ENCODE measurements around the gene LZTFL1.

LZTFL1 gene

DNA sequence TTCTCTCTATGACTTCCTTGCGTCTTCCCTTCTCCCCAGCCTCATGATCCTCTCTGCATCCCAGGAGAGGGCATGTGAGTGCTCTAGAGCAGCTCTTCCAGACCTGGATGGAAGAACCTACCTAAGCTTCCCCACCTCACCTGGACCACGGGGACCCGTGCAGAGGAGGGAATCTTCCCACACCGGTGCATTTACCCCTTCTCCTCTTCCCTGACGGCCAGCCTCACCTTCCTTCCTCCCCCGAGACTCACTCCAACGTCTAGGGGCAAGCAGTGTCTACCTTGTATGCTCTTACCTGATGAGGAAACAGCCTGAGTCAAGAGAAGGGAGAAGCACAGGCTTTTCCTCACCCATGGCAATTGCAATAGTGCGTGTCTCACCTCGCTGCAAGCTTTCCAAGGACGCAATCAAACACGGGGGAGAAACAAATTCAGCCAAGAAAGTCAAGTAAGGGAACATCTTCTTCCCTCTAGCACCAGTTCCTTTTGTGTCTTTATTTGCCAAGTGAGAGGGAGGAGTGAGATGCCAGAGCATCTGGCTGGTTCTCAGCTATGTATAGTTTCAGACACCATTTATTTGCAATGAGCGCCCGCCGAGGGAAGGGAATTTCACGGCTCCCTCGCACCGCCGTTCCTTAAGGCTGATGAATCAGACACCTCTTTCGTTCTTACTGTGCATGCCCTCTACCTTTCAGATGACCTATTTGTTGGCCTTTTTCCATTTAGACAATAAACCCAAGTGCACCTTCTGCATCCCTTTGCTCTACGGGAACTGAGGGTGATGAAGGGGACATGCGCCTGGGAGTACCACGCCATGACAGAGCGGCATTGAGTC lies 42.7 kb upstream of the LZTFL1 start:
- TF ChIP-seq ZFX (IDR thresholded peaks at IDR 0.05; ENCODE audit: borderline replicate concordance) (no peak), CTCF (IDR thresholded peaks at IDR 0.05) (no peak)

DNA sequence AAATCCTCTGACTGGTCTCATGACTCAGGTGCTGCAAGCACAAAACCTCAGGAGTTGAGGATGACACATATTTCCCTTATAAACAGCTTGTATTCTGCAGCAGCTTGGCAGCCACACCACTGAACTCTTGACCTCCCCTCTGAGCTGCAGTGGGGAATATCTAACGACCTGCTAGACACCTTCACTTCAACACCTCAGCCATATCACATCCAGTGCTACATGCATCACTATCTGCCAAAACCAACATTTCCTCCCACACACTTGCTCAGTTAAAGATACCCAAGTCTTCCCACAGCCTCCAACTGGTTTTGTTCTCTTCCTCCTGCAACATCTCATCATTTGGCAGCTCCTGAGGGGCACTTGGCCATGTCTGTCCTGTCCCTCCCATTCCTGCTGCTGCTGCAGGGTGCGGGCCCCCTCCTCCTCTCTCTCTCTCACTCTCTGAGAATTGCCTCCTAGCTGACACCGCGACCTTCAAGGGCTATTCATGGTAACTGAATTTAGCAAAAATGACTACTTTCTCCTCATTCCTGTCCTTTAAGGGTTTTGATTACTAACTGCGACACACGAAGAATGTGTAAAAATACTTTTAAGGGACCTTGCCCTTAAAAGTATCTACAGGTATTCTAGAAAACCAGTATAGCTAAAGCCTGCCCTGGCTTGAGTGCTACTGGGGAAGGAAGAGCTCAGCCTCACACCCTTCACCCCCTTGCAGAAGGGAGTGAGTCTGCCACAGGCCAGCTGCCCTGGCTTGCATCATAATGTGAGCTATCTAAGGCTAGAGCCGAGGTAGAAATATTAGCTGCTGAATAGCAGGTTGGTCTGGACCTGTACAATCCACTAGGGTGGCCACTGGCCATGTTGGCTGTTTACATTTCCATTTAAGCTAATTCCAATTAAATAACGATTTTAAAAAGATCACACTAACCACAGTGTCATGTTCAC lies 39.4 kb upstream of the LZTFL1 start:
- H3K27ac ChIP-seq: no peak overlapping the region
- no peak for TF ChIP-seq CTCF (IDR thresholded peaks at IDR 0.05)
- no peak for TF ChIP-seq ZFX (IDR thresholded peaks at IDR 0.05; ENCODE audit: borderline replicate concordance)

More for the DNA sequence above, 42.7 kb upstream of the LZTFL1 start:
- no peak overlapping the region for H3K27ac ChIP-seq

DNA sequence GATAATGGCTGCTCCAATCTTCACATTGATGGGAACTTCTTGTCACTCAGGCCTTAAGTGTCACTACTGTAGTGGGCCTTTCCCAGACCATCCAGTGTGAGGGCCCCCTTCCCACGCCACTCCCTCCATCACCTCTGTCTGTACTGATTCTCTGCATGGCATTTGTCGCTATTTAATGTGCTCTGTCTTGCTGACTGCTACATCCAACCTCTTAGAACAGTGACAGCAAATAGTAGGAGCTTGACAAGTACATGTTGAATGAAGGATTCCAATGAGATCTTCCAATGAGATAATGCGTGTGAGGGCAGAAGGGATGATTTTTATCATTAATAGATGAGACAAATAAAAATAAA lies 38.8 kb upstream of the LZTFL1 start:
- no peak for TF ChIP-seq CTCF (IDR thresholded peaks at IDR 0.05)
- TF ChIP-seq ZFX (IDR thresholded peaks at IDR 0.05; ENCODE audit: borderline replicate concordance): no peak
- H3K27ac ChIP-seq: no peak overlapping the region

GRCh38 chr3:45878124-45878523 lies 36.2 kb upstream of the LZTFL1 start:
- TF ChIP-seq ZFX (IDR thresholded peaks at IDR 0.05; ENCODE audit: borderline replicate concordance) (no peak), CTCF (IDR thresholded peaks at IDR 0.05) (no peak)
- no peak overlapping the region for H3K27ac ChIP-seq

DNA sequence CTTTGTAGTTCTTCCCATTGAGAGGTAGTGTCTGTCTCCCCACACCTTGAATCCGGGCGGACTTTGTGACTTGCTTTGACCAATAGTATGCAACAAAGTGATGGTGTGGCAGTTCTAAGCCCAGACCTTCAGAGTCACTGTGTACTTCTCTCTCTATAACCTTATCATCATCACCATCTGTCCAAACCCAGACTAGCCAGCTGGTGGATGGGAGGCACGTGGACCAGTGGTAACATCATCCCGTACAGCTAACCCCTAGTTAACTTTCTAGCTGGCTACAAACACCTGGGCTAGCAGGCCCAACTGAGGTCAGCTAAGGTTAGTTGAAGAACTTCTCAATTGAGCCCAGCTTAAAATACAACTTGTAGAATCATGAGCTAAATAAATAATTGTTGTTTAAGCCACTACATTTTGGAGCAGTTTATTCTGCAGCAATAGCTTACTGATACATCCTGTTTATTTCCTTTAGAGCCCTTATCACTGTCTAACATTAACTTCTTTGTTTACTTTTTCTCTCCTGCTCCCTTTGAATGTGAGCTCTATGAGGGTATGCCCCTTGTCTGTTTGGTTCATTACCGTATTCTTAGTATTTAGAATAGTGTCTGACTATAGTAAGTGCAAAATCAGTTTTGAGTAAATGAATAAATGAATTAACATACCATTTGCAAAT lies 32.9 kb upstream of the LZTFL1 start:
- TF ChIP-seq ZFX (IDR thresholded peaks at IDR 0.05; ENCODE audit: borderline replicate concordance): no peak
- TF ChIP-seq CTCF (IDR thresholded peaks at IDR 0.05): no peak
- H3K27ac ChIP-seq: no peak overlapping the region

DNA sequence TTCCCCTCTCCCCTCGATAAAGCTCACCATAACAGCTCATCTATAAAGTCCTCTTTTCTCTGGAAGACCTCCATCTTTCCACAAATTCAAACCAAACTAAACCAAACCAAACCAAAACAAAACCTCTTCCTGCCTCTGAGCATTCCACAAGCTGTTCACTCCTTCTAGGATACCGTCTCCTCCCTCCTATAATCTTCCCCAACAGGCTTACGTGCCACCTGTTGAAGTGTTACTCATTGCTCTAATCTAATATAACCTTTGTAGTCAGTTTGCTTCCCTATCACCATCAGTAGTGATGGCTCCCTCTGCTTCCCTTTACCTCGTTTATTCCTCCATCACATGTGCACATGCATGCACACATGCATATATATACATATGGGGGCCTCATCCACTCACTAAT lies 31.7 kb upstream of the LZTFL1 start:
- no peak for TF ChIP-seq CTCF (IDR thresholded peaks at IDR 0.05)
- no peak for TF ChIP-seq ZFX (IDR thresholded peaks at IDR 0.05; ENCODE audit: borderline replicate concordance)
- no peak overlapping the region for H3K27ac ChIP-seq

Data from 22Rv1 (cell line).